Right hindlimb (tissue), 1 donor: ENCODE data around the gene RAB30.

Source experiments
- DNase-seq: peaks from one replicate; pipeline ENCODE4 v3.0.0-alpha.2; 2018

RAB30 gene

DNA sequence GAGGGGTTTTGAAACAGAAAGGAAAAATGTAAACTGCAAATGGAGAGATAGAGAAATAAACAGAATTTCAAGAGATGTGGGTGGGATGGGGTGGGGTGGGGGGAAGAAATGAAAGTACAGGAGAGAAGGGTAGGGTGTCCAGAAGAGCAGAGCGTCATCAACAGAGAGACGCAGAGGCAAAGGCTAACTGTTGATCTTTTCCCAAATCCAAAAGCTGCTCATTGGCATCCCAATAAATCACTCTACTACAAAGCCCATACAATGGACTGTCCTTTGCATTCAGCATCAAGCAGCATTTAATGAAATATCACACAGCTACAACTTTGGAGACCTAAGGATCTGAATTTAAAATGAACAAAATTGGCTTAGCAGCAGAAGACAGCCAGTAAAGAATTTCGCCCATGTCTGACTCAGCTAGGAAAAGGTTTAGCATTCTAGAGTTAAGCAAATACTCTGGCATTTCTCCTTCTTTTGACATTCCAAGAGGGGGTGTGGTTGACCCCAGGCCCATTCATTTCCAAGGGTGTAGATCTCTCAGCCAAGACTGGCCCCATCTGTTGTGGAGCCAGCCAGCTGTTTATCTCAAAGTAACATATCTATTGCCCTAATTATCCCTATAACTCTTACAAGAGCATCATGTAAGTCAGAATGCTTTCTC, 1.5 kb downstream of the RAB30 start:
- DNase-seq: peak; percentile 42

GRCh38 chr11:83069441-83070043, 2.2 kb downstream of the RAB30 start:
- DNase-seq: no peak

DNA sequence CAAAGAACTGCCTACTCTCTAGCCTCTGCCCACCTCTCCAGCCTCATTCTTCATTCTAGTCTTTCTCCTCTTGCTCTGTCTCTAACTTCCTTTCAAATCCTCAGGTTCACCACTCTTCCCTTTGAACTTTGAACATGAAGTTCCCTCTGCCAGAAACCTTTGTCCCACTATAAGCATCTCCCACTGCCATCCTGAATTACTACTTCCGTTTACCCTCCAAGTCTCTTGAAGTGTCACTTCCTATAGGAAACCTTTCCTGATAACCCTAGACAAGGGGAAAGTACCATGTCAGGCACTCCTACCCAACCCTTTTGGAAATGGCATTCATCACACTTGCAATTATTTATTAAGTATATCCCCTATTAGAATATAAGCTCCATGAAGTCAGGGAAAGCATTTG, 3.1 kb downstream of the RAB30 start:
- no peak for DNase-seq

DNA sequence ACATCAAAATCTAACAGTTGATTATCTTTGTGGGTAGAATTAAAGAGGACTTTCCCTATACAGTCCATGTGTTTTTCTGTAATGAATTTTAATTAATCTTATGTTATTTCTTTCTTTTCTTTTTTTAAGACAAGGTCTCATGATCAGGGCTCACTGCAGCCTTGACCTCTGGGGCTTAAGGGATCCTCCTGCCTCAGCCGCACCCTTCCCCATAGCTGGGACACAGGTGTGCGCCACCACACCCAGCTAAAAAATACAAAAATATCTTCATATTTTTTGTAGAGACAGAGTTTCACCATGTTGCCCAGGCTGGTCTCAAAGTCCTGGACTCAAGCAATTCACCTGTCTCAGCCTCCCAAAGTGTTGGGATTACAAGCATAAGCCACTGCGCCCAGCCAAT, 7.7 kb downstream of the RAB30 start:
- DNase-seq: no peak

DNA sequence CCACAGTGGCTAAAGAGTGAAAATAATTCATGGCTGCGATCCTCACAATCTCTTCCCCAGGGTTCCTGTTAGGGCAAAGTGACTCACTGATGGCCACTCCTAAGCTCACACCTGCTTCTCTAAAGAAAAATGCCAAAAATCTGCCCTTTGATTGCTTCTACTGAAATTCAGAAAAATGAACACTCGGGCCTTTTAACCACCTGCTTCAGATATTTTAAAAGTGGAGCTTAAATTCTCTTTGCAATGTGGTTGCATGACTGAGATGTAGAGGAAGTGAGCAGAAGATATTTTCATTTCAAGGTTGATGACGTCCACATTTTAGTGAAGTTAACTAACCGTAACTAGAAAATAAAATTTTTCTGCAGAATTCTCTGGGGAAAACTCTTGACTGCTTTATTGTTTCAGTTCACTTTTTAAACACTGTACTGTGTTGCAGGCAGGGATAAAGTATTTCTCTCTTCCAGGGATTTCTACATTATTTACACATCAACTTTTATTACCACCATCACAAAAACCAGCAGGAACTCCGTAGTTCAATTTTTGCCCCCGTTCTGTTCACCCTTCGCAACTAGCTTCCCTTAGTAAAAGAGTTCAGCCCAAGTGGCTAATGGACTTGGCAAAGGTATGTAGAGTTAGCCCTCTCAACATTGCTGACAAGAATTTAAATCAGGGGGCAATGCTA, 8.5 kb downstream of the RAB30 start:
- DNase-seq: no peak

DNA sequence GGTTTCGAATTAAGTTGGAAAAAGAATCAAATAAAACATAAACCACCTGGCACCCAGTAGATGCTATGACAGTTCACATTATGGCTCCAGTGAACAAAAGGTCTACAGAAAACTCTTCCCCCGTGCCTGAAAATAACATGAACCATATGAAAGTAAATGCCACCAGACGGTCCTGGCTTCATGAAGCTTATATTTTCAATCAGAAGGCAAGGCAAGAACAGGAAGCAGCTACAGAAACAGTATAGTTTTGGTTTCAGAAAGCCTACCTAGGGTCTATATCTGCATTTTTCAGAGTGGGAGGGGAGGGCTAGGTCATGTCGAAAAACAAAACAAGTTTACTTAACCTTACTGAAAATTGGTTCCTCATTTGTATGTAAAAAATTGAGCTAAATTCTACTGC, 9.8 kb downstream of the RAB30 start:
- no peak for DNase-seq

- DNase-seq: no peak
Measured at GRCh38 chr11:83060965-83061364, 10.7 kb downstream of the RAB30 start.

- DNase-seq: no peak
Measured at GRCh38 chr11:83057721-83058120, 14.0 kb downstream of the RAB30 start.

DNA sequence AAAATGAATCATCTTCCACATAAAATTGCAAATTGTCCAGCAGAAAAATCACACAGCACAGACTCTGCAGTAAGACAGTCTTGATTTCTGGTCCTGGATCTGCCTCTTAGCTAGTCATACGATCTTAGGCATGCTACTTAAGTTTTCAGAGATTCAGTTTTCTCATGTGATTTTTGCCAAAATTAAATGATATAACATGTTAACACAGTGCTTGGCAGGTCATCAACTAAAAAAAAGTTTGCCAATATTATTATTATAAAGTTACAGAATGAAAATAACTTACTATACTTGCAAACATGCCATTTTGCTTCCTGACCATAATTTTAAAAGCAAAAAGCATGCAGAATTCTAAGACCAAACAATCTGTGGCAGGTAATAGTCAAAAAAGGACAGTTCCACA, 15.1 kb downstream of the RAB30 start:
- no peak for DNase-seq

DNA sequence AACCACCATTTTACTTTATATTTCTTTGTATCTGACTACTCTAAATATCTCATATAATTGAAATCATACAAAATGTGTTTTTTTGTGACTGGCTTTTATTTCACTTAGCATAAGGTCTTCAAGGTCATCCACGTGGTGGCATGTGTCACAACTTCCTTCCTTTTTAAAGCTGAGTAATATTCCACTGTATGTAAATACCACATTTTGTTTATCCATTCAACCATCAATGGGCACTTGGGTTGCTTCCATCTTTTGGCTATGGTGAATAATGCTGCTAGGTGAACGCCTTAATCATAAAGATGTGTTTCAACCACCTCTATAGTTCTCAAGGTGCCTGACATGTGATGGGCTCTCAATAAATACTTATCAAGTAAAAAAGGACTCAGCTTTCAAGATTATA, 15.5 kb downstream of the RAB30 start:
- no peak for DNase-seq

DNA sequence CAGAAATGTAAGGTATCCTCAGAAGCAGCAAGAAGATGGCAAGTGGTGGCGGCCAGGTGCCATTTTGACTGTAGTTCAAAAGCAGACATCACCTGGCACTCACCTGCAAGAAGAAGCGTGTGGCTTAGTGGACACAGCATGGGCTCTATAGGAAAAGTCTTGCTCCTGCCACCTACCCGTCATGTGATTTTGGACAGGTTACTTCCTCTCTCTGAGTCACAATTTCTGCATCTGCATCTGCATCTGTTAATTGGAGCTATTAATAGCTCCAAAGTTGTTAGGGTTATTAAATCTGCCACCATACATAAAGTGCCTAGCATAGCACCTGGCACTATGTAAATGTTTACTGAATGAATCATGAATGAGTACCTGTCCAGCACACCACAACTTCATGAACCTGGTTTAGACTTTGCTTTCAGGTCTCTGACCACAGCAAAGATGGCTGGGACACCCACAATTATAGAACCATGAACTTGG, 16.8 kb downstream of the RAB30 start:
- DNase-seq: no peak

DNA sequence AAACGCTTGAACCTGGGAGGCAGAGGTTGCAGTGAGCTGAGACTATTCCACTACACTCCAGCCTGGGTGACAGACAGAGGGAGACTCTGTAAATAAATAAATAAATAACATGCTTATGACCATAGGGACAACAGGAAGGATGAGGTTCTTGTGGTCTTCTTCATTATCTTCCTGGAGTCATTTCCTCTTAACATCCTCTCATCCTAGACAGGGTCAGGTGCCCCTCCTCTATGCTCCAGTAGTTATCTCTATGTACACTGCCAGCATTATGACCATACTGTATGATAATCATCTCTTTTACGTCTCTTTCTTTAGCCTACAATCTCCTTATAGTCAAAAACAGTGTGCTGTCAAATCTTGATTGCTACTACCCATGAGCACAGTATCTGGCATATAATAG, 17.7 kb downstream of the RAB30 start:
- no peak for DNase-seq

DNA sequence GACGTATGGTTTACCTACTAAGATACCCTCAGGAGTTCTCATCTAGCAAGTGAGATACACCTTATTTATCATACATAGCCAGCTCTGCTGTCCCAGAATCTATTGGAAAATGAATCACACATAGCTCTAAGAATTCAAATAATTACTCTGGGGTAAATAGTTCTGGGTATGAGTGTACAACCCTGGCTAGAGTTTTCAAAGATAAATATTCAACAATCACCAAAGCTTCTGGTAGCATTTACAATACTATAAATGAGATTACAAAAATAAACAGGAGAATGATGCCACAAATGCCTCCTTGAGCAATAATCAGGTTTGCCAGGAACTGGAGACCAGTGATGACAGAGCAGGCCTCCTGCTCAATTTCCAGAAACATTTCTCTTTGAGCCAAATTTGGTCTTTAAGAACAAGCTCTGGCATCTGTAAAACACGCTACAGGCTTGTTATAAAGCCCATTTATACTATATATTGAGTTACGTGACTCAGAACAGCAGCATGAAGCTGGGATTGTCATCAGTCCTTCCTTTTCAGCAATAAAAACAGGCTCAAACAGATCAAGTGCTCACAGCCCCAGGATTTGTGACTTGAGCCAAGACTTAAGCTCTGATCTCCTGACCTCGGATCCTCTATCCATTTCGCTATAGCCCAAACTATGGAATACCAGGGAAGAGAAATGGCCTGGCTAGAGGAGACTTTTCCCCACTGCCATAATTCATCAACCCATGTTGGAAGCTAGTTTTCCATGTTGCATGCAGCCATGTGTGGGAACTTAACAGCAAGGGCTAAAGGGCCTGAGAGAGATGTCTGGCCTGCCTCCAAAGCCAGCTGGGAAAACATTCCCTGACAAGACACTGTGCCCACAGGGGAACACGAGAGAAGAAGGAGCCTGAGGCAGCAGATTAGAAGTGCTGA, 19.7 kb downstream of the RAB30 start:
- DNase-seq: peak; percentile 59

- DNase-seq: no peak
Measured at GRCh38 chr11:83047515-83048225, 24.0 kb downstream of the RAB30 start.

DNA sequence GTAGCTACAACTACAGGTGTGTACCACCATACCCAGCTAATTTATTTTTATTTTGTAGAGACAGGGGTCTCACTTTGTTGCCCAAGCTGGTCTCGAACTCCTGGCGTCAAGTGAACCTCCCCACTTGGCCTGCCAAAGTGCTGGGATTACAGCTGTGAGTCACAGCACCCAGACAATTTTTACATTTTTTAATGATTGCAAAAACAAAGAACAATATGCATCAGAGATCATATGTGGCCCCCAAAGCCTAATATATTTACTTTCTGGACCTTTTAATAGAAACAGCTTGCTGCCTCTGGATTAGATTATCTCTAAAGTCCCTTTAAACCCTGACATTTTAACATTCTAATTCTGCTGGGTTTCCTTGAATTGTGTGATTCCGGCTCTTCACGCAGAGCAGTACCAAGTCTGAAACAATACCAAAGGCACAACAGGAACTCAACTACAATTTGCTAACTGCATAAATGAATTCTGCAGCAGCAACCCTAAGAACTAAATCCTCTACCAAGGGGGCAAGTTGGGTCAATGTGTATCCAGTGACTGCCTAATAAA, 25.0 kb downstream of the RAB30 start:
- no peak for DNase-seq

- DNase-seq: no peak
Measured at GRCh38 chr11:83044958-83045712, 26.6 kb downstream of the RAB30 start.

GRCh38 chr11:83042964-83043711, 28.6 kb downstream of the RAB30 start:
- DNase-seq: no peak

GRCh38 chr11:83041126-83041525, 30.6 kb downstream of the RAB30 start:
- DNase-seq: no peak

GRCh38 chr11:83039566-83039965, 32.1 kb downstream of the RAB30 start:
- DNase-seq: no peak

GRCh38 chr11:83037877-83038276, 33.8 kb downstream of the RAB30 start:
- DNase-seq: no peak

DNA sequence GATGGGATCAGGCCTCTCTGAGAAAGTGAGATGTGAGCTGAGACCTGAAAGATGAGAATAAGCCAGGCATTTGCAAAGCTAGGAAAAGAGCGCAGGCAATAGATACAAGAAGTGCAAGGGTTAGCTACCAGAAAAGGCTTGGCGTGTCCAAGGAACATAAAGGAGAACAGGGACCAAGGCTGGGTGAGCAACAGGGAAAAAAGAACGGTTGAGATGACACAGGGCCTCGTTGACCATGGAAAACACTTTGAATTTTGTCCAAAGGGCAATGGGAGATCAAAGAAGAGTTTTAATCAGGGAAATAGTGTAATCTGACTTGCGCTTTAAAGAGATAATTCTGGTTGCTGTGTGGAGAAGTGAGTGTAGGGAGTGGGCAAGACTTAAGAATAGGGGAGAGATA, 35.0 kb downstream of the RAB30 start:
- DNase-seq: no peak
